ENCODE measurements around the gene TTLL11. TPM values are rescaled to one million over a fixed set of nuclear protein-coding genes. Genes with fewer than 3 reads are reported as not detected.

The TTLL11 gene
- polyA plus RNA-seq, 1 donor from 2014 or later, result 8.0 TPM

DNA sequence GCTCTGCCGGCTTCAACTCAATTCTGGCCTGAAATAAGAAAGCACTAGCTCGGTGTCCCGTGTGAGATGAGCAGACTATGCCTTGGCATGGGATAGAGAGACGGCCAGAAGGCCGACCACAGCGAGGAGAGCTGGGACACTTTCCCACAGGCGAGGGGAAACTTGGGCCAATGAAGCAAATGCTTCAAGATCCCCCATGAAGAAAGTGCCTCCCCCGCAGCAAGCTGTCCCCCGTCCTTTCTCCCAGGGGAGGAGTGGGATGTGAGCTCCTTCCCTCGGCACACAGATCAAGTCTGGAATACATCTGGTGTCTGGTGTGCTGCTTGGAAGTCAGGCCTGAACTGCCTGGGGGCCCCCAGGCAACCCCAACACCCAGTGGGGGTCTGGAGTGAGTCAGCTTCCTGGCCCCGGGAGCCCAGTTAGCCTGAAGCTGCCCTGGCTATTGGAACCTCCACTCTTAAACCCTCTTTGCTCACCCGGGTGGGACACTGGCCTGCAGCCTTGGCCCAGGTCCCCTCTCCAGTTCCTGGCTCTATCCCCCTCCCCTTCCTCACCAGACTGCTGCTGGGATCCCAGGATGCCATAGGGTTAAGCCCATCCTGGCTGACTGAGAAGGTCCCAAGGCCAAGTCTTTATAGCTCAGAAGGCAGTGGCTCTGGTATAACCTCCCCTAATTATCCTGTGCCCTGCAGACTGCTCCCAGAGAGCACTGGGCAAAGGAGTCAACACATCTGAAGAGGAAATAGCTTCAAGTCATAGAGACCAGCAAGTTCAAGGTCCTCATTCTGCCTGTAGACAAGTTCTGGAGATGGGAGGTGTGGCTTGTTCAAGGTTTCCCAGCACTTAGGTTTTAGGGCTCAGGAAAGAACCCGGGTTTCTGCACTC, 205.3 kb downstream of the TTLL11 start:
- Histone ChIP-seq H4K20me1 (ENCODE audit: insufficient read depth) (no peaks in the 10 kb centered on the region), H3K9ac (ENCODE audit: low read length) (no peak overlapping the region), H3K27ac (ENCODE audit: low read length) (no peak overlapping the region), H3K36me3 (ENCODE audit: insufficient read depth, low read length) (no peaks in the 10 kb centered on the region), H3K9me2 (ENCODE audit: insufficient read depth, low read length) (no peaks in the 10 kb centered on the region), H3K4me3 (ENCODE audit: low read length) (no peak overlapping the region), H2AFZ (ENCODE audit: low read depth, low read length) (no peak overlapping the region), H3K27me3 (ENCODE audit: insufficient read depth, low read depth, low read length) (no peaks in the 10 kb centered on the region), H3K4me2 (ENCODE audit: low read length) (no peak overlapping the region), H3K9me3 (ENCODE audit: low read length) (no peaks in the 10 kb centered on the region), H3K79me2 (replicated peaks; ENCODE audit: insufficient read depth, low read length) (no peaks in the 10 kb centered on the region), H3F3A (ENCODE audit: insufficient read depth, low read length, poor library complexity, severe bottlenecking) (no peaks in the 10 kb centered on the region)
- no peak for TF ChIP-seq TAF1 (IDR thresholded peaks at IDR 0.05; ENCODE audit: low read depth)
- no peak for TF ChIP-seq SMC3 (conservative IDR thresholded peaks at IDR 0.05; ENCODE audit: poor library complexity)
- TF ChIP-seq, protein P1, sequence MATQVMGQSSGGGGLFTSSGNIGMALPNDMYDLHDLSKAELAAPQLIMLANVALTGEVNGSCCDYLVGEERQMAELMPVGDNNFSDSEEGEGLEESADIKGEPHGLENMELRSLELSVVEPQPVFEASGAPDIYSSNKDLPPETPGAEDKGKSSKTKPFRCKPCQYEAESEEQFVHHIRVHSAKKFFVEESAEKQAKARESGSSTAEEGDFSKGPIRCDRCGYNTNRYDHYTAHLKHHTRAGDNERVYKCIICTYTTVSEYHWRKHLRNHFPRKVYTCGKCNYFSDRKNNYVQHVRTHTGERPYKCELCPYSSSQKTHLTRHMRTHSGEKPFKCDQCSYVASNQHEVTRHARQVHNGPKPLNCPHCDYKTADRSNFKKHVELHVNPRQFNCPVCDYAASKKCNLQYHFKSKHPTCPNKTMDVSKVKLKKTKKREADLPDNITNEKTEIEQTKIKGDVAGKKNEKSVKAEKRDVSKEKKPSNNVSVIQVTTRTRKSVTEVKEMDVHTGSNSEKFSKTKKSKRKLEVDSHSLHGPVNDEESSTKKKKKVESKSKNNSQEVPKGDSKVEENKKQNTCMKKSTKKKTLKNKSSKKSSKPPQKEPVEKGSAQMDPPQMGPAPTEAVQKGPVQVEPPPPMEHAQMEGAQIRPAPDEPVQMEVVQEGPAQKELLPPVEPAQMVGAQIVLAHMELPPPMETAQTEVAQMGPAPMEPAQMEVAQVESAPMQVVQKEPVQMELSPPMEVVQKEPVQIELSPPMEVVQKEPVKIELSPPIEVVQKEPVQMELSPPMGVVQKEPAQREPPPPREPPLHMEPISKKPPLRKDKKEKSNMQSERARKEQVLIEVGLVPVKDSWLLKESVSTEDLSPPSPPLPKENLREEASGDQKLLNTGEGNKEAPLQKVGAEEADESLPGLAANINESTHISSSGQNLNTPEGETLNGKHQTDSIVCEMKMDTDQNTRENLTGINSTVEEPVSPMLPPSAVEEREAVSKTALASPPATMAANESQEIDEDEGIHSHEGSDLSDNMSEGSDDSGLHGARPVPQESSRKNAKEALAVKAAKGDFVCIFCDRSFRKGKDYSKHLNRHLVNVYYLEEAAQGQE (IDR thresholded peaks at IDR 0.05; ENCODE audit: borderline replicate concordance), result no peak
- TF ChIP-seq EP300 (conservative IDR thresholded peaks at IDR 0.05; ENCODE audit: poor library complexity, severe bottlenecking), result no peak
- TF ChIP-seq EZH2 (IDR thresholded peaks at IDR 0.05; ENCODE audit: borderline replicate concordance, insufficient read depth, low read length, poor library complexity, severe bottlenecking), result no peak
- TF ChIP-seq CTCF (IDR thresholded peaks at IDR 0.05; ENCODE audit: poor library complexity, severe bottlenecking), result no peak
- TF ChIP-seq MXI1 (conservative IDR thresholded peaks at IDR 0.05; ENCODE audit: poor library complexity, severe bottlenecking), result no peak
- TF ChIP-seq POLR2AphosphoS5 (IDR thresholded peaks at IDR 0.05), result no peak
- no peak for TF ChIP-seq RAD21 (conservative IDR thresholded peaks at IDR 0.05)

DNA sequence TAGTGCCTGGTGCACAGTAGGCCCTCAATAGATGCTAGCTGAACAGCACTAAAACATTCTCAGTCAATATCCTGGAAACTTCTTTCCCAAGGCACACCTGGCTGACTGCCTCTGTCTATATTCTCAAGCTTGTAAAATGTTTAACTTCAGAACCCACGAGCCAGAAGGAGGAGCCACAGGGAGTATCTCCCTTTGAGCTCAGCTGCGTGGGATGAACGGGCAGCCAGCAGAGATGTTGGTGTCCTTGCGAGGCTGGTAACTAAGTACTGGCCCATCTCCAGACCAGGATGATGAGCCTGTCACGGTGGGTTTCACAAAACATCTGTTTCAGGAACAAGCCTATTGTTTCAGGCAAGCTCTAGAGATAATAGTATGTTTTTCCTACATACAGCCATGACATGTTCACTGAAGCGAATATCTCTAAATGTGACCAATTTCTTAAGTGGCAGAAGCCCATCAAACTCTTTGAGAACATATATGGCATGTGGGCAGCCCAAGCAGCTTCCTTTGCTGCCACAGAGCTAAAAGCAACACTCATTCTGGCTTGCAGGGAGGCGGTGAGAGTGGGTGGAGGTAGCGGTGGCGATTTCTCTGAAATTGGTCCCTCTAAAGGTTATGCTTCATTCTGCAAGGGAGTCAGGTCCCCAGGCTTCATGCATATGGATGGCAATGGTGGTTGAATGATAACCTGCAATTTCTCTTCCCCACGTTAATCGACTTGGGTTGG, 206.2 kb downstream of the TTLL11 start:
- no peak overlapping the region for H3K4me2 ChIP-seq (ENCODE audit: low read length)

More for the DNA sequence above, 206.2 kb downstream of the TTLL11 start:
- no peaks in the 10 kb centered on the region for H3K79me2 ChIP-seq (replicated peaks; ENCODE audit: insufficient read depth, low read length)
- no peak overlapping the region for H3K4me3 ChIP-seq (ENCODE audit: low read length)
- H3K9me3 ChIP-seq (ENCODE audit: low read length), result no peaks in the 10 kb centered on the region
- no peaks in the 10 kb centered on the region for H3K36me3 ChIP-seq (ENCODE audit: insufficient read depth, low read length)
- no peak overlapping the region for H3K9ac ChIP-seq (ENCODE audit: low read length)
- no peaks in the 10 kb centered on the region for H3F3A ChIP-seq (ENCODE audit: insufficient read depth, low read length, poor library complexity, severe bottlenecking)
- TF ChIP-seq CTCF (IDR thresholded peaks at IDR 0.05; ENCODE audit: poor library complexity, severe bottlenecking), result no peak
- TF ChIP-seq, protein P1 (IDR thresholded peaks at IDR 0.05; ENCODE audit: borderline replicate concordance), result no peak
- TF ChIP-seq RAD21 (conservative IDR thresholded peaks at IDR 0.05), result no peak
- TF ChIP-seq EP300 (conservative IDR thresholded peaks at IDR 0.05; ENCODE audit: poor library complexity, severe bottlenecking), result peak; percentile 24
- TF ChIP-seq EZH2 (IDR thresholded peaks at IDR 0.05; ENCODE audit: borderline replicate concordance, insufficient read depth, low read length, poor library complexity, severe bottlenecking), result no peak
- H4K20me1 ChIP-seq (ENCODE audit: insufficient read depth), result no peaks in the 10 kb centered on the region
- no peak overlapping the region for H2AFZ ChIP-seq (ENCODE audit: low read depth, low read length)
- no peaks in the 10 kb centered on the region for H3K9me2 ChIP-seq (ENCODE audit: insufficient read depth, low read length)
- no peaks in the 10 kb centered on the region for H3K27me3 ChIP-seq (ENCODE audit: insufficient read depth, low read depth, low read length)
- H3K27ac ChIP-seq (ENCODE audit: low read length), result peak overlapping the region; percentile 26
